ENCODE results near the gene COG5. TPM values are rescaled to one million over a fixed set of nuclear protein-coding genes. Genes with fewer than 3 reads are reported as not detected.
A peak's percentile ranks its signal among the peaks of the same experiment; 100 is the strongest.

COG5 gene
- total and polyA plus RNA-seq, 5 experiments from 2014 or later: 24.3 to 64.6 (median 30.9) TPM

- no peaks in the 10 kb centered on the region for H3K9me3 Mint-ChIP-seq
- peaks cover 16 to 92% (median 45%) of the 10 kb centered on the region in 3 donors for H3K36me3 Mint-ChIP-seq
- peaks cover 16 to 49% (median 34%) of the 10 kb centered on the region in 4 donors for H3K4me1 Mint-ChIP-seq
- peak overlapping the region in 4 of 10 donors; percentile 44 to 67 (median 48) for H3K27ac Mint-ChIP-seq
- DNase-seq: no peak
- H3K4me3 Mint-ChIP-seq: no peak overlapping the region
- POLR2A ChIA-PET: interaction anchor here (0.6 to 0.7 kb wide), 2 partner anchors 12 to 36 kb away, joined by 3 read pairs; no protein-coding TSS in a partner anchor
- ATAC-seq: no peak
- H3K27me3 Mint-ChIP-seq: no peaks in the 10 kb centered on the region
Measured at GRCh38 chr7:107185716-107186115, 378.0 kb downstream of the COG5 start.

DNA sequence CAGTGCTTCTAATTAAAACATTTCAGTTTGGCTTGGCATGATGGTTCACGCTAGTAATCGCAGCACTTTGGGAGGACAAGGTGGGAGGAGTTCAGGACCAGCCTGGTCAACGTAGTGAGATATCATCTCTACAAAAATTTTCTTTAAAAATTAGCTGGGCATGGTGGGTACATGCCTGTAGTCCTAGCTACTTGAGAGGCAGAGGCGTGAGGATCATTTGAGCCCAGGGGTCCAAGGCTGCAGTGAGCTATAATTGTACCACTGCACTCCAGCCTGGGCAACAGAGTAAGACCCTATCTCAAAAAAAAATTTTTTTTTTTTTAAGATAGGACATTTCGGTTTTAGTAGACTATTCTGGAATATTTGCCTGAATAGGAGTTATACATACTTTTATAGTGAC is 382.5 kb downstream of the COG5 start:
- peaks cover 0 to 73% (median 22%) of the 10 kb centered on the region in 3 donors for H3K36me3 Mint-ChIP-seq

GRCh38 chr7:107180378-107180777 is 383.3 kb downstream of the COG5 start:
- DNase-seq: peak in 5 of 10 donors; percentile 34 to 77 (median 46)
- POLR2A ChIA-PET: interaction anchor here (1.2 to 5.0 kb wide), 2 partner anchors 12 to 14 kb away, joined by 3 to 44 read pairs; partner anchors contain the start of gene HBP1
- Mint-ChIP-seq H3K9me3 (no peaks in the 10 kb centered on the region), H3K27me3 (no peaks in the 10 kb centered on the region), H3K27ac (peak overlapping the region in 7 of 10 donors; percentile 0 to 82 (median 68)), H3K4me1 (peaks cover 26 to 67% (median 56%) of the 10 kb centered on the region in 4 donors), H3K4me3 (peak overlapping the region in 9 of 10 donors; percentile 3 to 72 (median 30)), H3K36me3 (peaks cover 0 to 65% (median 17%) of the 10 kb centered on the region in 3 donors)
- ATAC-seq: peak; percentile 59 to 83

More for the DNA sequence above, 382.5 kb downstream of the COG5 start:
- DNase-seq (no peak), ATAC-seq (no peak)
- peak overlapping the region in 4 of 10 donors; percentile 11 to 67 (median 17) for H3K4me3 Mint-ChIP-seq
- H3K27ac Mint-ChIP-seq: peak overlapping the region in 7 of 10 donors; percentile 18 to 82 (median 68)
- H3K9me3 Mint-ChIP-seq: no peaks in the 10 kb centered on the region
- H3K27me3 Mint-ChIP-seq: no peaks in the 10 kb centered on the region
- POLR2A ChIA-PET: interaction anchor here (0.7 to 5.0 kb wide), 2 partner anchors 13 to 240 kb away, joined by 3 to 44 read pairs; partner anchors contain the start of gene HBP1
- H3K4me1 Mint-ChIP-seq: peaks cover 26 to 62% (median 52%) of the 10 kb centered on the region in 4 donors

DNA sequence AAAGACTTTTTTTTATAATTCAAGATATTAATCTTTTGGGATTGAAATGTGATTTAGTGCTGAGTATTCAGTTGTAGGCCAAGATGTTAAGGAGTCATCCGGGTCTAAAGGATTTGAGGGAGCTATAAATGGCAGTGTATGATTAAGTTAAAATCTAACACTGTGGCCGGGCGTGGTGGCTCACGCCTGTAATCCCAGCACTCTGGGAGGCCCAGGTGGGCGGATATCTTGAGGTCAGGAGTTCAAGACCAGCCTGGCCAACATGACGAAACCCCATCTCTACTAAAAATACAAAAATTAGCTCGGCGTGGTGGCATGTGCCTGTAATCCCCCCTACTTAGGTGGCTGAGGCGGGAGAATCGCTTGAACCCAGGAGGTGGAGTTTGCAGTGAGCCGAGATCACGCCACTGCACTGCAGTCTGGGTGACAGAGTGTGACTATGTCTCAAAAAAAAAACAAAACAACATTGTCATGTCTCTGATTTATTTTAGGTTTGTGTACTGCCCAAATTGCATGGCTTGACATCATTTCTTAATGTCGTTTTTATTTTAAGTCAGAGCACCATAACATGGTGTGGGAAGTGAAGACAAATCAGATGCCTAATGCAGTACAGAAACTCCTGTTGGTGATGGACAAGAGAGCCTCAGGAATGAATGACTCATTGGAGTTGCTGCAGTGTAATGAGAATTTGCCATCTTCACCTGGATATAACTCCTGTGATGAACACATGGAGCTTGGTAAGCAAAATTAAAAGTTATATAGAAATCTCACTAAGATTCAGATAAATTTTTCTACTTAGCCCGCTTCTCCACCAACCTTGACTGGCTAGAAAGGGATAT is 384.2 kb downstream of the COG5 start:
- peak in 1 of 2 donors; percentile 4 for ATAC-seq
- DNase-seq: no peak
- no peaks in the 10 kb centered on the region for H3K9me3 Mint-ChIP-seq
- POLR2A ChIA-PET: interaction anchor here (1.2 to 5.0 kb wide), 2 partner anchors 11 to 15 kb away, joined by 3 to 44 read pairs; partner anchors contain the start of gene HBP1
- peak overlapping the region in 7 of 10 donors; percentile 18 to 83 (median 51) for H3K27ac Mint-ChIP-seq
- H3K4me1 Mint-ChIP-seq: peaks cover 19 to 71% (median 55%) of the 10 kb centered on the region in 4 donors
- no peaks in the 10 kb centered on the region for H3K27me3 Mint-ChIP-seq
- H3K4me3 Mint-ChIP-seq: peak overlapping the region in 6 of 10 donors; percentile 2 to 67 (median 27)
- peaks cover 0 to 59% (median 12%) of the 10 kb centered on the region in 3 donors for H3K36me3 Mint-ChIP-seq

DNA sequence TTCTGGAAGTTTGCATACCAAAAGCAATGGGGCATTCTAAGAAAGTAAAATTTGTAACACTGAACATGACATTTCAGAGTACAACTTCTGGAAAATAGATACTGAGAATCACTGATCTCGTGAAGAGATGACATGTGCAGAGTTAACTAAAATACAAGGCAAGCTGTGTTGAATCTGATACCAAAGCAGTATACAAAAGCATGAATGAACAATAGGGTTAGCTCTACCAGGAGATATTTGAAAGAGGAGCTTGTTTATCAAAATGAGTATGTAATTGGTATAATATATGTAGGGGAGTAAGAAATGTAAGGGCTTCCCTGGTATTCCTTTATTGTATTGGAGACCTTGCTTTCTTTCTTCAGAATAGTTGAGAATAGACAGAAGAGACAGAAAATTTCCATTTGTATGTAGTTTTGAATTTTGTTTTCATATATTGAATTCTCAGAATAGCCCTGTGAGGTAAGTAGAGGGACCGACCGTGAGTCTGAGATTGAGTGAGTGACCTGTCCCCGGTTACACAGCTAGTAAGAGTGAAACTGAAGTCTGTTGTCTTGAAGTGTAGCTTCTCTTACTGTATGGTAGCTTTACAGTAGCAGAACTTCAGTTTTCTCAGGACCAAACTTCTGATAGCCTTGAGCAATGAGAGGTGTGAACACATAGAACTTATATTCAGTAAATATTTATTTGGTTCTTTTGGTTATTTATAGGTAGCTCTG is 389.9 kb downstream of the COG5 start:
- ATAC-seq (no peak), DNase-seq (no peak)
- Mint-ChIP-seq H3K9me3 (no peaks in the 10 kb centered on the region), H3K4me1 (peaks cover 27 to 85% (median 68%) of the 10 kb centered on the region in 4 donors), H3K4me3 (peak overlapping the region in 9 of 10 donors; percentile 18 to 72 (median 62)), H3K27me3 (peaks cover 0 to 3% (median 0%) of the 10 kb centered on the region in 5 donors), H3K27ac (peak overlapping the region in 5 of 10 donors; percentile 28 to 77 (median 57)), H3K36me3 (peaks cover 0 to 33% (median 5%) of the 10 kb centered on the region in 3 donors)
- POLR2A ChIA-PET: interaction anchor here (1.0 to 1.1 kb wide), 2 partner anchors 12 to 20 kb away, joined by 3 read pairs; no protein-coding TSS in a partner anchor

DNA sequence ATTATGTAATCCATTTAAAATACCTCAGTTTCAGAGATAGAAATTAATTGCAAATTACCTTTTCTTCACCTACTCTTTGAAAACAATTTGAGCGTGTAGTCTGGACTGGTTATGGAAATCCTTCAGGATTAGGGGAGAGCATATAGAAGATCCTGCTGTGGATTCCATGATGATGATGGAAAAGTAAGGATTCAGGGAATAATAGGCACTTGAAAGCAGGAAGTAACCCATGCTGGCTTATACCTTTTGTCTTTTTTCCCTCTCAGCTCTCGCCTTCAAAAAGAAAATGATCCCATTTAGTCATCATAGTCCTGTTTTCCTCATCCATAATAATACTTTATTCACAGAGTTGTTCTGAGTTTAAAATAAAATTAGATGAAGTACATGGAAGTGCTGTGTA is 390.5 kb downstream of the COG5 start:
- Mint-ChIP-seq H3K4me3 (peak overlapping the region in 7 of 10 donors; percentile 42 to 72 (median 63)), H3K9me3 (no peaks in the 10 kb centered on the region), H3K36me3 (peaks cover 0 to 31% (median 5%) of the 10 kb centered on the region in 3 donors), H3K4me1 (peaks cover 28 to 82% (median 67%) of the 10 kb centered on the region in 4 donors), H3K27ac (peak overlapping the region in 7 of 10 donors; percentile 11 to 78 (median 74)), H3K27me3 (peaks cover 0 to 6% (median 0%) of the 10 kb centered on the region in 5 donors)
- ATAC-seq (no peak), DNase-seq (no peak)
- POLR2A ChIA-PET: interaction anchor here (1.1 kb wide), 1 partner anchor 13 kb away, joined by 3 read pairs; no protein-coding TSS in a partner anchor

DNA sequence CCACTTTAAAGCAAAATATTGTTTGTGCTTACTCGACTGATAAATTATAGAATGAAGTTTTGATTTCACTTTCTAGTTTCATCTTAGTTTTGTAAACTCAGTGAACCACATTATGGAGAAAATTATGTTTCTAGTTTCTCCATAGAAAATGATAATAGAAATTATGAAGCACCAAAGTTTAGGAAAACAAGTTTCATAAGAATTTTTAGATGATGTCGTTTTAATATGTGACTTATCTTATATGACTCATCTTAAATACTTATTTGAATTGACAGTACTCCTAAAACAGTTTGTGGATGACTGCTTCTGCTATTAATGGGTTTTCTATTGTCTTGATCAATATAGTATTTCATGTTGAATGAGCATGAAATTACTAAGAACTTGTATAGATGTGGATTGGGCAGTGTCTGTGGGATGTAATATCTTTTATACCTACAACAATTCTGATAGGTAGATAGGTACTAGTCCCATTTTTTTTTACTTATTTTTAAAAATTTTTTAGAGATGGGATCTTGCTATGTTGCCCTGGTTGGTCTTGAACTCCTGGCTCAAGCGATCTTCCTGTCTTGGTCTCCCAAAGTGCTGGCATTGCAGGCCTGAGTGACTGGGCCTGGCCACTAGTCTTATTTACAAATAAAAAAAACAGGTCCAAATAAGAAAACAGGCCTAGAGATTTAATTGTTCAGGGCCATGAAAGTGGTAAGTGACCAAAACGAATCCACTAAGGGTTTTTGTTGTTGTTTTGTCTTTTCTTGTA is 391.3 kb downstream of the COG5 start:
- ATAC-seq: no peak
- Mint-ChIP-seq H3K4me3 (peak overlapping the region in 8 of 10 donors; percentile 2 to 65 (median 52)), H3K9me3 (no peaks in the 10 kb centered on the region), H3K27ac (peak overlapping the region in 7 of 10 donors; percentile 11 to 78 (median 63)), H3K27me3 (peaks cover 0 to 6% (median 0%) of the 10 kb centered on the region in 5 donors), H3K36me3 (peaks cover 0 to 31% (median 5%) of the 10 kb centered on the region in 3 donors), H3K4me1 (peaks cover 28 to 82% (median 67%) of the 10 kb centered on the region in 4 donors)
- DNase-seq: no peak
- POLR2A ChIA-PET: interaction anchor here (0.7 to 1.3 kb wide), 4 partner anchors 10 to 1483 kb away, joined by 3 read pairs; no protein-coding TSS in a partner anchor

GRCh38 chr7:107171496-107171895 is 392.2 kb downstream of the COG5 start:
- Mint-ChIP-seq H3K27ac (peak overlapping the region in 6 of 10 donors; percentile 8 to 85 (median 42)), H3K9me3 (no peaks in the 10 kb centered on the region), H3K4me3 (peak overlapping the region in 8 of 10 donors; percentile 24 to 65 (median 49)), H3K4me1 (peaks cover 21 to 77% (median 61%) of the 10 kb centered on the region in 4 donors), H3K27me3 (peaks cover 0 to 6% (median 0%) of the 10 kb centered on the region in 5 donors), H3K36me3 (peaks cover 0 to 25% (median 5%) of the 10 kb centered on the region in 3 donors)
- DNase-seq (no peak), ATAC-seq (no peak)
- POLR2A ChIA-PET: interaction anchor here (0.7 to 1.3 kb wide), 4 partner anchors 11 to 1482 kb away, joined by 3 read pairs; no protein-coding TSS in a partner anchor

DNA sequence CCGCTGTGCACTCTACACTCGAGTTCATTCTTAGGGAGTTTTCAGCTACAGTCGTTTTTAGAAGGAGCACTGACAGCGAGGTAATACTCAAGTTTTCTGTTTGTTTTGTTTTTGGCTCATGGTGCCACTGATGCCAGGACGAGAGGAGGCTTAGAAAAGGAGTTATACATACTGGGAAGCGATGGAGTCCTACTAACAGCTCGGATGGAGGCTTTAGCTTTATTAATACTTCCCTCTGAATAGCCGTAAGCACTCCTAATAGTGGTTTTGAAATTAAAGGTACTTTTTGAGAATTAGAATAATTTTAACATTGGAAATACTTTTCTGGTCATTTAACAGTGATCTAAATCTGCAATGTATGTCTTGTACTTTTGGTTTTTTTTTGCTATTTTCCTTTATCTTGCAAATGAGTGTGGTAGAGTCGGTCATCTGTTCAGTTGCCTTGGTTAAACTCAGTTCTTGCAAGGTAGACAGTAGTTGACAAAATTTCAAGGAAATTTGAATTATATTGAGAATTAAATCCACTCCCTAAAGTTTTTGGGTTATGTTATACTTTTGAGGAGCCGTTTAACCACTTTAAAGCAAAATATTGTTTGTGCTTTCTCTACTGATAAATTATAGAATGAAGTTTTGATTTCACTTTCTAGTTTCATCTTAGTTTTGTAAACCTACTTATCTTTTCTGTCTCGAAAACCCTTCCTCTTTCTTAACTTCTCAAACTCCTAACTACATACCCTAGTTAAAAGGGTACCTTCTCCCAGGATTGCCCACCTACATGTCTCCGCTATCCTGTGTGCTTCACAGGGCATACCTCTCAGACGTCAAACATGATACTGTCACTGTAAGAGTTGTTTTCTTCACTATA is 393.4 kb downstream of the COG5 start:
- POLR2A ChIA-PET: interaction anchor here (0.6 to 4.0 kb wide), 15 partner anchors 7 to 885 kb away, joined by 3 to 67 read pairs (median 14); partner anchors contain the start of genes CBLL1, COG5, DUS4L and NAMPT
- H3K36me3 Mint-ChIP-seq: peaks cover 0 to 24% (median 5%) of the 10 kb centered on the region in 3 donors
- peaks cover 0 to 6% (median 0%) of the 10 kb centered on the region in 5 donors for H3K27me3 Mint-ChIP-seq
- no peak for ATAC-seq
- peaks cover 21 to 71% (median 53%) of the 10 kb centered on the region in 4 donors for H3K4me1 Mint-ChIP-seq
- DNase-seq: no peak
- peak overlapping the region; percentile 84 to 100 (median 98) for H3K27ac Mint-ChIP-seq
- no peaks in the 10 kb centered on the region for H3K9me3 Mint-ChIP-seq
- H3K4me3 Mint-ChIP-seq: peak overlapping the region; percentile 88 to 99 (median 94)
